22Rv1 (cell line): ENCODE measurements around the gene SND1.
"Not testable (repeated sequence)": the region's sequence is repeated elsewhere in the genome, so short reads cannot be mapped to it uniquely, and the experiment has no call there.

ENCODE experiments used
- CTCF ChIP-seq: fragments of 450-650 bp; IDR thresholded peaks from 2 replicates; pipeline ENCODE4 v1.5.1; 2017; ENCODE audit warnings: mild to moderate bottlenecking
- ZFX ChIP-seq: fragments of 450-650 bp; IDR thresholded peaks from 2 replicates; pipeline ENCODE4 v1.6.1; 2017; ENCODE audit warnings: antibody characterized with exemption, borderline replicate concordance

- TF ChIP-seq CTCF, ZFX: not testable (repeated sequence)
Observed at GRCh38 chr7:128109424-128109969, 457.5 kb downstream of the SND1 start.
